Tibial artery (tissue), 4 donors: ENCODE measurements around the gene HLA-DMB.
A peak's percentile ranks its signal among the peaks of the same experiment; 100 is the strongest.

ENCODE experiments used
- DNase-seq, 2 donors: peaks; one replicate each; pipeline ENCODE4 v3.0.0-alpha.2; 2019
- H3K27ac ChIP-seq, 2 donors: fragments of 200-600 bp; sonication (generic) in 1 of 2; 1 replicate in 1 of 2; 2 replicates in 1 of 2; pipeline ENCODE4 v1.5.1; 2018 to 2019; ENCODE audit warnings: mild to moderate bottlenecking in 1 of 2
- H3K27me3 ChIP-seq, 2 donors: fragments of 200-600 bp; sonication (generic) in 1 of 2; one replicate each; pipeline versions ENCODE4 v1.5.1 to v1.6.0; 2016 to 2019
- H3K36me3 ChIP-seq, 3 donors: fragments of 200-600 bp; sonication (generic) in 2 of 3; one replicate each; pipeline ENCODE4 v1.5.1; 2016 to 2019; ENCODE audit warnings: mild to moderate bottlenecking in 2 of 3
- H3K4me1 ChIP-seq, 4 donors: fragments of 200-600 bp; sonication (generic) in 2 of 4; 1 replicate in 3 of 4; 2 replicates in 1 of 4; pipeline ENCODE4 v1.5.1; 2016 to 2019
- H3K4me3 ChIP-seq, 2 donors: fragments of 200-600 bp; sonication (generic) in 1 of 2; 1 replicate in 1 of 2; 2 replicates in 1 of 2; pipeline ENCODE4 v1.5.1; 2018 to 2019; ENCODE audit warnings: mild to moderate bottlenecking in 2 of 2
- H3K9me3 ChIP-seq, 3 donors: fragments of 200-600 bp; sonication (generic) in 1 of 3; one replicate each; pipeline ENCODE4 v1.5.1; 2016 to 2019
- CTCF ChIP-seq, 2 experiments: fragments of 200-600 bp in 1 of 2; fragments of 450-650 bp in 1 of 2; IDR thresholded peaks; one replicate each; pipeline ENCODE4 v1.5.1; 2017 to 2019; ENCODE audit warnings: antibody characterized with exemption in 2 of 2, mild to moderate bottlenecking in 1 of 2, moderate library complexity in 1 of 2
- intact Hi-C: fragments of 100-400 bp; cut with DNase I; formaldehyde crosslinking; loops from one replicate; pipeline ENCODE4 v1.15.0; 2023; ENCODE audit warnings: low total_unique reads

HLA-DMB gene

GRCh38 chr6:32938494-32938893 is 2.3 kb downstream of the HLA-DMB start:
- Histone ChIP-seq H3K4me3 (no peak overlapping the region), H3K4me1 (peaks cover 0 to 9% (median 3%) of the 10 kb centered on the region in 4 donors), H3K27ac (no peak overlapping the region), H3K27me3 (peaks cover 0 to 7% of the 10 kb centered on the region in 2 donors), H3K36me3 (no peaks in the 10 kb centered on the region), H3K9me3 (no peaks in the 10 kb centered on the region)
- DNase-seq: no peak
- intact Hi-C loops: no loop called here
- no peak for TF ChIP-seq CTCF (IDR thresholded peaks at IDR 0.05)

GRCh38 chr6:32937230-32937633 is 3.6 kb downstream of the HLA-DMB start:
- no peak overlapping the region for H3K27ac ChIP-seq
- H3K4me1 ChIP-seq: peaks cover 0 to 9% (median 3%) of the 10 kb centered on the region in 4 donors
- intact Hi-C loops: no loop called here
- H3K36me3 ChIP-seq: no peaks in the 10 kb centered on the region
- peaks cover 0 to 7% of the 10 kb centered on the region in 2 donors for H3K27me3 ChIP-seq
- no peak overlapping the region for H3K4me3 ChIP-seq
- no peak for TF ChIP-seq CTCF (IDR thresholded peaks at IDR 0.05)
- peak; percentile 59 to 74 for DNase-seq
- no peaks in the 10 kb centered on the region for H3K9me3 ChIP-seq

- Histone ChIP-seq H3K27me3 (peaks cover 0 to 7% of the 10 kb centered on the region in 2 donors), H3K9me3 (no peaks in the 10 kb centered on the region), H3K4me3 (no peak overlapping the region), H3K4me1 (peaks cover 0 to 9% (median 3%) of the 10 kb centered on the region in 4 donors), H3K27ac (no peak overlapping the region), H3K36me3 (no peaks in the 10 kb centered on the region)
- TF ChIP-seq CTCF (IDR thresholded peaks at IDR 0.05): no peak
- intact Hi-C loops: no loop called here
- DNase-seq: no peak
Measured at GRCh38 chr6:32936239-32937152, 4.3 kb downstream of the HLA-DMB start.

GRCh38 chr6:32935551-32936238 is 5.1 kb downstream of the HLA-DMB start:
- Histone ChIP-seq H3K36me3 (no peaks in the 10 kb centered on the region), H3K27me3 (peaks cover 0 to 7% of the 10 kb centered on the region in 2 donors), H3K27ac (no peak overlapping the region), H3K4me1 (peaks cover 0 to 4% (median 2%) of the 10 kb centered on the region in 4 donors), H3K4me3 (no peak overlapping the region), H3K9me3 (no peaks in the 10 kb centered on the region)
- DNase-seq: no peak
- no peak for TF ChIP-seq CTCF (IDR thresholded peaks at IDR 0.05)
- intact Hi-C loops: loop anchor here (2.0 kb wide), 1 partner anchor 51 kb away; no protein-coding TSS in a partner anchor

- peak; percentile 84 to 87 for DNase-seq
- peaks cover 0 to 3% of the 10 kb centered on the region in 2 donors for H3K27me3 ChIP-seq
- intact Hi-C loops: loop anchor here (2.0 to 5.0 kb wide), 2 partner anchors 34 to 53 kb away; partner anchors contain the start of gene BRD2
Measured at GRCh38 chr6:32933661-32934085, 7.2 kb downstream of the HLA-DMB start.

More at GRCh38 chr6:32933661-32934085, 7.2 kb downstream of the HLA-DMB start:
- Histone ChIP-seq H3K27ac (no peak overlapping the region), H3K36me3 (no peaks in the 10 kb centered on the region), H3K9me3 (no peaks in the 10 kb centered on the region), H3K4me3 (no peak overlapping the region), H3K4me1 (no peaks in the 10 kb centered on the region)
- peak; percentile 67 to 73 for TF ChIP-seq CTCF (IDR thresholded peaks at IDR 0.05)
